Measurements from ENCODE around the gene PLIN1.

GRCh38 chr15:89632563-89633430 is 46.4 kb downstream of the PLIN1 start:
- TF ChIP-seq CTCF (IDR thresholded peaks at IDR 0.05) (no peak), POLR2A (IDR thresholded peaks at IDR 0.05) (no peak)

All from lower leg skin (tissue), 3 donors.